CD4-positive, CD25-positive, alpha-beta regulatory T cell (primary cell): Measurements from ENCODE around the gene ZNF648. TPM values are rescaled to one million over a fixed set of nuclear protein-coding genes. Genes with fewer than 3 reads are reported as not detected.
A peak's percentile ranks its signal among the peaks of the same experiment; 100 is the strongest.
"Not testable (repeated sequence)": the region's sequence is repeated elsewhere in the genome, so short reads cannot be mapped to it uniquely, and the experiment has no call there.

Experiments used
- ATAC-seq, 2 donors: fragments of 150-1000 bp; cut with Tn5 transposase; one replicate each; pipeline ENCODE4 v1.10.0; 2021; ENCODE audit warnings: low read depth in 2 of 2, moderate number of reproducible peaks in 2 of 2, moderate library complexity in 1 of 2
- DNase-seq, 3 donors: peaks; one replicate each; pipeline versions ENCODE4 v3.0.0 to v3.0.0-alpha.2; 2012 to 2022; ENCODE audit warnings: mixed read lengths in 1 of 3
- H3K27ac ChIP-seq: one replicate; pipeline ENCODE4 v1.7.0; 2013; ENCODE audit warnings: mild to moderate bottlenecking, low read length; ENCODE audit not compliant: insufficient read depth, poor library complexity, severe bottlenecking
- H3K27me3 ChIP-seq: one replicate; pipeline ENCODE4 v1.7.0; 2013; ENCODE audit warnings: low read length; ENCODE audit not compliant: control insufficient read depth, insufficient read depth
- H3K36me3 ChIP-seq: one replicate; pipeline ENCODE4 v1.7.0; 2013; ENCODE audit warnings: mild to moderate bottlenecking, low read length, moderate library complexity; ENCODE audit not compliant: control insufficient read depth, insufficient read depth
- H3K4me1 ChIP-seq: 2 replicates; pipeline ENCODE4 v1.7.0; 2013; ENCODE audit warnings: mild to moderate bottlenecking, low read length; ENCODE audit not compliant: insufficient read depth, control insufficient read depth, poor library complexity, severe bottlenecking
- H3K4me3 ChIP-seq: one replicate; pipeline ENCODE4 v1.7.0; 2013; ENCODE audit warnings: low read depth, mild to moderate bottlenecking, low read length, moderate library complexity
- H3K9me3 ChIP-seq, 2 experiments: 1 replicate in 1 of 2; 2 replicates in 1 of 2; pipeline ENCODE4 v1.7.0; 2013; ENCODE audit warnings: low read length in 2 of 2, mild to moderate bottlenecking in 1 of 2, moderate library complexity in 1 of 2; ENCODE audit not compliant: control insufficient read depth in 2 of 2
- H3K27ac Mint-ChIP-seq, 3 donors: one replicate each; pipeline ENCODE4 v1.8.0; 2020 to 2022; ENCODE audit warnings: mild to moderate bottlenecking in 3 of 3, mixed read lengths in 3 of 3, moderate library complexity in 2 of 3
- H3K27me3 Mint-ChIP-seq: one replicate; pipeline ENCODE4 v1.8.0; 2022; ENCODE audit warnings: mild to moderate bottlenecking, mixed read lengths
- H3K36me3 Mint-ChIP-seq: one replicate; pipeline ENCODE4 v1.8.0; 2020; ENCODE audit warnings: mixed read lengths
- H3K4me1 Mint-ChIP-seq, 4 donors: one replicate each; pipeline ENCODE4 v1.8.0; 2020 to 2022; ENCODE audit warnings: mixed read lengths in 4 of 4, mild to moderate bottlenecking in 1 of 4
- H3K4me3 Mint-ChIP-seq, 4 donors: one replicate each; pipeline ENCODE4 v1.8.0; 2020 to 2022; ENCODE audit warnings: mild to moderate bottlenecking in 4 of 4, mixed read lengths in 4 of 4, moderate library complexity in 3 of 4
- H3K9me3 Mint-ChIP-seq, 7 donors: one replicate each; pipeline ENCODE4 v1.8.0; 2020 to 2022; ENCODE audit warnings: mixed read lengths in 7 of 7, mild to moderate bottlenecking in 3 of 7, moderate library complexity in 2 of 7
- polyA plus RNA-seq, 4 donors: library from polyadenylated mRNA; unstranded; fragments of 300-500 nt; fragmentation: Illumina TruSeq; gene quantifications; one replicate each; pipeline ENCODE4 v1.2.3, GENCODE V29; 2021
- total RNA-seq: library from RNA; stranded (reverse); gene quantifications from one replicate; pipeline ENCODE4 v1.2.3, GENCODE V29; 2022

ZNF648 gene
- total and polyA plus RNA-seq, 5 donors from 2014 or later, result 0.28 TPM; not detected in 4

- Histone ChIP-seq H3K9me3 (no peaks in the 10 kb centered on the region), H3K27me3 (no peaks in the 10 kb centered on the region), H3K4me3 (no peak overlapping the region), H3K4me1 (no peaks in the 10 kb centered on the region), H3K36me3 (no peaks in the 10 kb centered on the region), H3K27ac (no peak overlapping the region)
- Mint-ChIP-seq H3K4me3 (no peak overlapping the region), H3K27me3 (peaks cover 11% of the 10 kb centered on the region), H3K9me3 (peaks cover 0 to 4% (median 2%) of the 10 kb centered on the region in 7 donors), H3K4me1 (peaks cover 0 to 2% (median under 1%) of the 10 kb centered on the region in 4 donors), H3K27ac (no peak overlapping the region), H3K36me3 (no peaks in the 10 kb centered on the region)
- ATAC-seq, result no peak
- DNase-seq, result no peak
Measured at GRCh38 chr1:182095946-182096345, 34.4 kb upstream of the ZNF648 start.

GRCh38 chr1:182094514-182095005 lies 33.0 kb upstream of the ZNF648 start:
- H3K27me3 ChIP-seq, H3K27me3 Mint-ChIP-seq, H3K4me3 Mint-ChIP-seq, H3K27ac Mint-ChIP-seq, H3K9me3 Mint-ChIP-seq, H3K4me1 ChIP-seq, H3K4me1 Mint-ChIP-seq, H3K9me3 ChIP-seq, ATAC-seq, H3K4me3 ChIP-seq, H3K36me3 ChIP-seq, H3K36me3 Mint-ChIP-seq, H3K27ac ChIP-seq, DNase-seq: not testable (repeated sequence)

- DNase-seq (no peak), ATAC-seq (no peak)
- no peak overlapping the region for H3K27ac Mint-ChIP-seq
- Histone ChIP-seq H3K27me3 (no peaks in the 10 kb centered on the region), H3K36me3 (no peaks in the 10 kb centered on the region), H3K27ac (no peak overlapping the region), H3K9me3 (no peaks in the 10 kb centered on the region), H3K4me3 (no peak overlapping the region), H3K4me1 (peaks cover under 1% of the 10 kb centered on the region)
- peaks cover 8% of the 10 kb centered on the region for H3K27me3 Mint-ChIP-seq
- peaks cover 0 to 10% (median under 1%) of the 10 kb centered on the region in 4 donors for H3K4me1 Mint-ChIP-seq
- H3K4me3 Mint-ChIP-seq, result no peak overlapping the region
- H3K9me3 Mint-ChIP-seq, result peaks cover 0 to 3% (median 0%) of the 10 kb centered on the region in 7 donors
- no peaks in the 10 kb centered on the region for H3K36me3 Mint-ChIP-seq
Measured at GRCh38 chr1:182093781-182094180, 32.3 kb upstream of the ZNF648 start.

GRCh38 chr1:182092336-182092735 lies 30.8 kb upstream of the ZNF648 start:
- Histone ChIP-seq H3K36me3 (no peaks in the 10 kb centered on the region), H3K27ac (no peak overlapping the region), H3K4me3 (no peak overlapping the region), H3K9me3 (no peaks in the 10 kb centered on the region), H3K4me1 (peaks cover 15% of the 10 kb centered on the region), H3K27me3 (no peaks in the 10 kb centered on the region)
- ATAC-seq (no peak), DNase-seq (no peak)
- Mint-ChIP-seq H3K27ac (no peak overlapping the region), H3K27me3 (peaks cover 8% of the 10 kb centered on the region), H3K9me3 (peaks cover 0 to 3% (median 0%) of the 10 kb centered on the region in 7 donors), H3K4me3 (no peak overlapping the region), H3K36me3 (no peaks in the 10 kb centered on the region), H3K4me1 (peaks cover 0 to 24% (median 5%) of the 10 kb centered on the region in 4 donors)

GRCh38 chr1:182091083-182091482 lies 29.6 kb upstream of the ZNF648 start:
- no peak for ATAC-seq

GRCh38 chr1:182087719-182088350 lies 26.3 kb upstream of the ZNF648 start:
- ATAC-seq (no peak), DNase-seq (peak in 1 of 3 donors; percentile 73)
- Histone ChIP-seq H3K36me3 (no peaks in the 10 kb centered on the region), H3K4me1 (peaks cover 36% of the 10 kb centered on the region), H3K27me3 (no peaks in the 10 kb centered on the region), H3K27ac (peak overlapping the region; percentile 56), H3K9me3 (no peaks in the 10 kb centered on the region), H3K4me3 (no peak overlapping the region)
- peaks cover 0 to 52% (median 21%) of the 10 kb centered on the region in 4 donors for H3K4me1 Mint-ChIP-seq
- peaks cover 0 to 2% (median 0%) of the 10 kb centered on the region in 7 donors for H3K9me3 Mint-ChIP-seq
- H3K27me3 Mint-ChIP-seq, result no peaks in the 10 kb centered on the region
- H3K4me3 Mint-ChIP-seq, result peak overlapping the region in 2 of 4 donors; percentile 44 to 73
- peak overlapping the region; percentile 58 to 85 (median 85) for H3K27ac Mint-ChIP-seq
- H3K36me3 Mint-ChIP-seq, result no peaks in the 10 kb centered on the region

More at GRCh38 chr1:182091083-182091482, 29.6 kb upstream of the ZNF648 start:
- Mint-ChIP-seq H3K4me1 (peaks cover 0 to 35% (median 15%) of the 10 kb centered on the region in 4 donors), H3K4me3 (no peak overlapping the region), H3K36me3 (no peaks in the 10 kb centered on the region), H3K27ac (no peak overlapping the region), H3K27me3 (peaks cover 4% of the 10 kb centered on the region), H3K9me3 (peaks cover 0 to 3% (median 0%) of the 10 kb centered on the region in 7 donors)
- no peak overlapping the region for H3K4me3 ChIP-seq
- peaks cover 26% of the 10 kb centered on the region for H3K4me1 ChIP-seq
- H3K9me3 ChIP-seq, result no peaks in the 10 kb centered on the region
- no peaks in the 10 kb centered on the region for H3K27me3 ChIP-seq
- no peak for DNase-seq
- H3K27ac ChIP-seq, result no peak overlapping the region
- H3K36me3 ChIP-seq, result no peaks in the 10 kb centered on the region

GRCh38 chr1:182087304-182087703 lies 25.8 kb upstream of the ZNF648 start:
- Mint-ChIP-seq H3K4me3 (peak overlapping the region in 2 of 4 donors; percentile 44 to 73), H3K4me1 (peaks cover 0 to 52% (median 21%) of the 10 kb centered on the region in 4 donors), H3K36me3 (no peaks in the 10 kb centered on the region), H3K9me3 (peaks cover 0 to 1% (median 0%) of the 10 kb centered on the region in 7 donors), H3K27ac (peak overlapping the region; percentile 72 to 85 (median 85)), H3K27me3 (no peaks in the 10 kb centered on the region)
- peak in 1 of 3 donors; percentile 92 for DNase-seq
- peak; percentile 32 to 46 for ATAC-seq
- Histone ChIP-seq H3K27me3 (no peaks in the 10 kb centered on the region), H3K4me1 (peaks cover 36% of the 10 kb centered on the region), H3K9me3 (no peaks in the 10 kb centered on the region), H3K27ac (peak overlapping the region; percentile 56), H3K4me3 (no peak overlapping the region), H3K36me3 (no peaks in the 10 kb centered on the region)

GRCh38 chr1:182086620-182087019 lies 25.1 kb upstream of the ZNF648 start:
- H3K27me3 Mint-ChIP-seq, result no peaks in the 10 kb centered on the region
- H3K27me3 ChIP-seq, result no peaks in the 10 kb centered on the region
- H3K4me1 ChIP-seq, result peaks cover 36% of the 10 kb centered on the region
- H3K4me3 ChIP-seq, result no peak overlapping the region
- no peaks in the 10 kb centered on the region for H3K36me3 Mint-ChIP-seq
- H3K27ac ChIP-seq, result no peak overlapping the region
- H3K9me3 ChIP-seq, result no peaks in the 10 kb centered on the region
- ATAC-seq (no peak), DNase-seq (no peak)
- H3K4me1 Mint-ChIP-seq, result peaks cover 0 to 52% (median 21%) of the 10 kb centered on the region in 4 donors
- no peaks in the 10 kb centered on the region for H3K9me3 Mint-ChIP-seq
- no peaks in the 10 kb centered on the region for H3K36me3 ChIP-seq
- H3K4me3 Mint-ChIP-seq, result peak overlapping the region in 2 of 4 donors; percentile 44 to 73
- peak overlapping the region; percentile 72 to 85 (median 85) for H3K27ac Mint-ChIP-seq
